Upper lobe of left lung (tissue), 6 donors: ENCODE measurements around the gene ELFN2. TPM values are rescaled to one million over a fixed set of nuclear protein-coding genes. Genes with fewer than 3 reads are reported as not detected.

ENCODE experiments used
- ATAC-seq, 2 donors: fragments of 200-7000 bp; cut with Tn5 transposase; one replicate each; pipeline ENCODE4 v1.9.1; 2022; ENCODE audit warnings: mild to moderate bottlenecking in 2 of 2, moderate library complexity in 2 of 2; ENCODE audit not compliant: low FRiP score in 2 of 2
- DNase-seq, 2 donors: peaks; one replicate each; pipeline ENCODE4 v3.0.0-alpha.2; 2019 to 2020
- H3K27ac ChIP-seq, 4 donors: fragments of 200-600 bp; sonication (generic); one replicate each; pipeline ENCODE4 v1.5.1; 2016 to 2019
- H3K27me3 ChIP-seq, 4 donors: fragments of 200-600 bp; sonication (generic); one replicate each; pipeline ENCODE4 v1.5.1; 2017 to 2019
- H3K36me3 ChIP-seq, 4 donors: fragments of 200-600 bp; sonication (generic); one replicate each; pipeline ENCODE4 v1.5.1; 2016 to 2019
- H3K4me1 ChIP-seq, 4 donors: fragments of 200-600 bp; sonication (generic); one replicate each; pipeline ENCODE4 v1.5.1; 2018 to 2019
- H3K4me3 ChIP-seq, 4 donors: fragments of 200-600 bp; sonication (generic); one replicate each; pipeline ENCODE4 v1.5.1; 2017 to 2019; ENCODE audit warnings: mild to moderate bottlenecking in 2 of 4, moderate library complexity in 1 of 4
- H3K9me3 ChIP-seq, 4 donors: fragments of 200-600 bp; sonication (generic); one replicate each; pipeline ENCODE4 v1.5.1; 2018 to 2019
- CTCF ChIP-seq, 6 experiments: fragments of 450-650 bp in 4 of 6; fragments of 200-600 bp in 2 of 6; sonication (generic) in 2 of 6; IDR thresholded peaks; one replicate each; pipeline ENCODE4 v1.5.1; 2016 to 2019; ENCODE audit warnings: antibody characterized with exemption in 6 of 6
- EP300 ChIP-seq, 4 donors: sonication (generic); formaldehyde crosslinking; IDR thresholded peaks; one replicate each; pipeline ENCODE4 v1.5.1; 2017; ENCODE audit warnings: antibody characterized with exemption in 4 of 4, control low read depth in 2 of 4
- POLR2A ChIP-seq, 4 donors: fragments of 450-650 bp; IDR thresholded peaks; one replicate each; pipeline ENCODE4 v1.5.1; 2016 to 2017; ENCODE audit warnings: antibody characterized with exemption in 4 of 4, mild to moderate bottlenecking in 2 of 4
- POLR2AphosphoS5 ChIP-seq, 2 donors: sonication (generic); formaldehyde crosslinking; IDR thresholded peaks; one replicate each; pipeline ENCODE4 v1.5.1; 2017; ENCODE audit warnings: antibody characterized with exemption in 2 of 2
- whole genome bisulfite sequencing, 2 donors: methylation state at CpG; one replicate each; pipeline ENCODE4 v1.1.5; 2017 to 2018; 5-methylcytosine and 5-hydroxymethylcytosine counted together
- total RNA-seq, 6 donors: library from RNA; depleted of rRNA in 4 of 6; stranded (reverse); fragments of >200 nt in 4 of 6; gene quantifications; one replicate each; pipeline versions ENCODE4 v1.1.0 to v1.2.1, GENCODE V29; 2016 to 2021
- donor health status: DM: no; HTN: no; CAD: no; lungs with moderate emphysema.
- donor health status: DM: no; HTN: yes; CAD: no; lungs with severe emphysema.

ELFN2 gene
- total RNA-seq, 6 donors from 2014 or later: 0.37 to 9.1 (median 4.5) TPM

DNA sequence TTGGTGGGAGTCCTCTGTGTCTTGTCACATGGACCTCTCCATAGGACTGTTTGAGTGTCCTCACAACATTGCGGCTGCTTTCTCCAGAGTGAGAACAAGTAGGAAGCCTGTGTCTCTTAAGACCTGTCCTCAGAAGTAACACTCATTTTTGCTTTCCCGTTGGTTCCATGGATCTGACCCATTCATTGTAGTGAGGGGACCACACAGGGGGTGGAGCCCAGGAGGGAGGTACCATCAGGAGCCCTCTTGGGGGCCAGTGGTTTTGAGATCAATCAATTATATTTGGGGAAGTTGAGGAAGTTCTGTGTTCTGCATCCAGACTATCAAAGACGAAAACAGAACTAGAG lies 5.4 kb upstream of the ELFN2 start:
- no peak for TF ChIP-seq CTCF (IDR thresholded peaks at IDR 0.05)
- no peak for TF ChIP-seq POLR2A (IDR thresholded peaks at IDR 0.05)
- TF ChIP-seq POLR2AphosphoS5 (IDR thresholded peaks at IDR 0.05): no peak
- no peak for TF ChIP-seq EP300 (IDR thresholded peaks at IDR 0.05)
- WGBS, 2 donors: 83 to 89% methylated on average over 1 to 3 of the region's 3 CpGs
- H3K27ac ChIP-seq: no peak overlapping the region
- DNase-seq (no peak), ATAC-seq (no peak)
- H3K4me1 ChIP-seq: peaks cover 3 to 4% (median 3%) of the 10 kb centered on the region in 4 donors
- no peaks in the 10 kb centered on the region for H3K36me3 ChIP-seq
- peaks cover 0 to 13% (median 6%) of the 10 kb centered on the region in 4 donors for H3K27me3 ChIP-seq
- no peaks in the 10 kb centered on the region for H3K9me3 ChIP-seq
- H3K4me3 ChIP-seq: no peak overlapping the region

DNA sequence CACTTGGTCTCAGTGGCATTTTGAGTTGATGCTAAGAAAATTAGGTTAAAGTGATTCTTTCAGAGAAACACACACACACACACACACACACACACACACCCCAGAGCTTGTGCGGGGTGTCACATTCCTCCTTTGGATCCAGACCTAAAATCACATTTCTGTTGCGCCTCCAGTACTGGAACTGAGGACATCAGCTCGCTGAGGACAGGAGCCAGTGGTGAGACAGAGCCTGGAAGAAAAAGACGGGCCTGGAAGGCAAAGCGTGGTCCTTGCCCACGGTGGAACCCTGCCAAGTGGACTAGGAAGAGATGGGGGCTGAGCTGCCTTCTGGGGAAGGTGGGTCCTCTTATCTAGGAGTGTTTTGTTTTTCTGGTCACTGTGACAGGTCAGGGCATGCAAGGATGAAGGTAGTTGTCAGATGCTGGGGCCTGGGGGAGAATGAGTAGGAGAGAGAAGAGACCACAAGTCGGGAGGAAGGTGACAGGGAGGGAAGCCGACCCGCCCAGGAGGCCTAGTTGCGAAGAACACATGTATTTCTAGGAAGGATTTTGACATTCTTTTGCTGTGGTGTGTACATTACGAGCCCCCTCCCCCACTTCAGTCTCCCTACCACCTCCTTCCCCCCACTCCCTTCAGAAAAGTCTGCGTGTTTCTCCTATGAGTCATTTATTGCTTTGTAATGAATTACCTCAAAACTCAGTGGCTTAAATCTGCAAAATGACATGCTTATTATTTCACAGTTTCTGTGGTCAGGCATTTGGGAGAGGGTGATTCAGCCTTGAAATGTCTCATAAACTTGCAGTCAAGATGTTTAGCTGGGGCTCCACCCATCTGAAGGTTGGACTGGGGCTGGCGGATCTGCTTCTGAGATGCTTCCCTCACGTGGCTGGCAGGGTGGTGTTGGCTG lies 4.8 kb upstream of the ELFN2 start:
- WGBS, 2 donors: 70 to 71% methylated on average over 12 to 14 of the region's 14 CpGs
- Histone ChIP-seq H3K36me3 (no peaks in the 10 kb centered on the region), H3K27ac (no peak overlapping the region), H3K4me1 (peaks cover 6 to 10% (median 8%) of the 10 kb centered on the region in 4 donors), H3K9me3 (no peaks in the 10 kb centered on the region), H3K27me3 (peaks cover 0 to 19% (median 9%) of the 10 kb centered on the region in 4 donors), H3K4me3 (no peak overlapping the region)
- DNase-seq: no peak
- no peak for TF ChIP-seq POLR2A (IDR thresholded peaks at IDR 0.05)
- TF ChIP-seq EP300 (IDR thresholded peaks at IDR 0.05): no peak
- no peak for TF ChIP-seq CTCF (IDR thresholded peaks at IDR 0.05)
- TF ChIP-seq POLR2AphosphoS5 (IDR thresholded peaks at IDR 0.05): no peak
- no peak for ATAC-seq

GRCh38 chr22:37431366-37431765 lies 4.1 kb upstream of the ELFN2 start:
- no peaks in the 10 kb centered on the region for H3K9me3 ChIP-seq
- DNase-seq (no peak), ATAC-seq (no peak)
- no peak overlapping the region for H3K4me3 ChIP-seq
- H3K36me3 ChIP-seq: no peaks in the 10 kb centered on the region
- no peak overlapping the region for H3K27ac ChIP-seq
- TF ChIP-seq POLR2A (IDR thresholded peaks at IDR 0.05): no peak
- no peak for TF ChIP-seq CTCF (IDR thresholded peaks at IDR 0.05)
- 85 to 87% methylated on average over 9 of the region's 9 CpGs for WGBS, 2 donors
- peaks cover 0 to 26% (median 15%) of the 10 kb centered on the region in 4 donors for H3K27me3 ChIP-seq
- H3K4me1 ChIP-seq: peaks cover 7 to 17% (median 11%) of the 10 kb centered on the region in 4 donors

GRCh38 chr22:37430941-37431340 lies 3.7 kb upstream of the ELFN2 start:
- Histone ChIP-seq H3K27ac (no peak overlapping the region), H3K36me3 (no peaks in the 10 kb centered on the region), H3K4me1 (peaks cover 7 to 21% (median 11%) of the 10 kb centered on the region in 4 donors), H3K9me3 (no peaks in the 10 kb centered on the region), H3K27me3 (peaks cover 0 to 26% (median 17%) of the 10 kb centered on the region in 4 donors), H3K4me3 (no peak overlapping the region)
- TF ChIP-seq POLR2AphosphoS5 (IDR thresholded peaks at IDR 0.05) (no peak), EP300 (IDR thresholded peaks at IDR 0.05) (no peak), CTCF (IDR thresholded peaks at IDR 0.05) (no peak), POLR2A (IDR thresholded peaks at IDR 0.05) (no peak)
- 69 to 77% methylated on average over 6 of the region's 6 CpGs for WGBS, 2 donors
- ATAC-seq: no peak
- DNase-seq: no peak
